NCI-H1105 (cell line): ENCODE data around the gene ZNF821.
"Not testable (repeated sequence)": the region's sequence is repeated elsewhere in the genome, so short reads cannot be mapped to it uniquely, and the experiment has no call there.

Experiments used
- DNase-seq: peaks from one replicate; lab custom pipeline; 2025; lab: John Stamatoyannopoulos, UW

Gene ZNF821, protein sequence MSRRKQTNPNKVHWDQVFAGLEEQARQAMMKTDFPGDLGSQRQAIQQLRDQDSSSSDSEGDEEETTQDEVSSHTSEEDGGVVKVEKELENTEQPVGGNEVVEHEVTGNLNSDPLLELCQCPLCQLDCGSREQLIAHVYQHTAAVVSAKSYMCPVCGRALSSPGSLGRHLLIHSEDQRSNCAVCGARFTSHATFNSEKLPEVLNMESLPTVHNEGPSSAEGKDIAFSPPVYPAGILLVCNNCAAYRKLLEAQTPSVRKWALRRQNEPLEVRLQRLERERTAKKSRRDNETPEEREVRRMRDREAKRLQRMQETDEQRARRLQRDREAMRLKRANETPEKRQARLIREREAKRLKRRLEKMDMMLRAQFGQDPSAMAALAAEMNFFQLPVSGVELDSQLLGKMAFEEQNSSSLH

DNA sequence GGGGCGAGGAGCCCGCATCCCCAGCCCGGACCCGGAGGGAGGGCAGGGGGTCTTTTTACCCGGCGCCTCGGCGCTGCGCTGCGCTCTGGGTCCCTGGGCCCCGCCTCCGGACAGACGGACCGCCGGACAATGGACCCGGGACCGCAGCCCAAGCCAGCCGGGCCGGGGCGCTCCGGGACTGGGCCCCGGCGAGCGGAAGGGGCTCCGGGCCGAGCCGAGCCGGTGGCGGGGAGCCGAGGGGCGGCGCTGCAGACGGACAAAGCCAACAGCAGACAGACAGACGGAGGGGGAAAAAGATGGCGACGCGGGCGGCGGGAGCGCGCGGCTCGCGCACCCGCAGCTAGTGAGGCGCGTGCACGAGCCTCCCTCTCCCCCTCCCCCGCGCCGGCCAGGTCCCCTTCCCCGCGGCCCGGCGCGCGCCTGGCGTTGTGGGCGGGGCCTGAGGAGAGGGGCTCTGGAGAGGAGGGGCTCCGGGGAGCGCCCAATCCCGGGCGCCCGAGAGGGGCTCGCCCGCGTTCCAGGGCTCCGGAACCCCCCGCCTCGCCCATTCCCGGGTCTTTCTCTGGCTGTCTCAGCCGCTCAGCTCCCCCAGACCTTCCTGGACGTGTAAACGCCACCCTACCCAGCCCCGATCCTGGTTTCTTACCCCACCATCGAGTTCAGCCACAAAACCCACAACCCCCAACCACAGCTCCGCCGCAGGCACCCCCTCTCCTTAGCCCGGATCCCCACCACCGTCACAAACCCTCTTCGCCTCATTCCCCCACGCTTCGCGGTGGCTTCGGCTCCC, at the start of gene ZNF821:
Gene ZNF821 (minus strand): TSS at position 334 of the 790 bp plus-strand sequence. CDS start 4,236 bp downstream, outside the sequence.
- peak; percentile 75 for DNase-seq

DNA sequence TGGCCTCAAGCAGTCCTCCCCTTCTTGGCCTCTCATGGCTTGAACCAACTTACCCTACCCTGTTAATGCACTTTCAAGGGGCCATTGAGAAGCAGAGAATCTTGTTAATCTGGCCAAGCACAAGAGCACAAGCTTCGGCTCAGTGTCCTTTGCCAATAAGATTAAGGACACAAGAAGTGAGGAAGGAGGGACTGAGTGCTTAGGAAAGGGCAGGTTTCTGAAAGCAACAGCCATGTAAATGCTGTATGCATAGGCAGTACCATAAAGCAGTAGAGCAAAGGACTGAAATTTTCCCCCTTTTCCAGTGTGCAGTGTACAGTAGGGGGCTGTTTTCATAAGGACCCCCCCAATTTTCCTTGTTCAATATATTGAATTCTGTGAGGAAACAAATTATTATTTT, 49.0 kb upstream of the ZNF821 start:
- DNase-seq, result no peak

DNA sequence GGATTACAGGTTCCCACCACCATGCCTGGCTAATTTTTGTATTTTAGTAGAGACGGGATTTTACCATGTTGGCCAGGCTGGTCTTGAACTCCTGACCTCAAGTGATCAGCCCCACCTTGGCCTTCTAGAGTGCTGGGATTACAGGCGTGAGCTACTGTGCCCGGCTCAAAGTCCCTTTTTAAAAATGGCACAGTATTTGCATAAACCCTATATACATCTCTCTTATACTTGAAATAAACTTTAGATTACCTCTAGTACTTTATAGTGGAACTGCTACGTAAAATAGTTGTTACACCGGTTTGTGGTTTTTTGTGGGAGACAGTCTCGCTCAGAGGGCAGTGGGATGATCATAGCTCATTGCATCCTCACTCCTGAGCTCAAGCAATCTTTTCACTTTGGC, 47.6 kb upstream of the ZNF821 start:
- no peak for DNase-seq

DNA sequence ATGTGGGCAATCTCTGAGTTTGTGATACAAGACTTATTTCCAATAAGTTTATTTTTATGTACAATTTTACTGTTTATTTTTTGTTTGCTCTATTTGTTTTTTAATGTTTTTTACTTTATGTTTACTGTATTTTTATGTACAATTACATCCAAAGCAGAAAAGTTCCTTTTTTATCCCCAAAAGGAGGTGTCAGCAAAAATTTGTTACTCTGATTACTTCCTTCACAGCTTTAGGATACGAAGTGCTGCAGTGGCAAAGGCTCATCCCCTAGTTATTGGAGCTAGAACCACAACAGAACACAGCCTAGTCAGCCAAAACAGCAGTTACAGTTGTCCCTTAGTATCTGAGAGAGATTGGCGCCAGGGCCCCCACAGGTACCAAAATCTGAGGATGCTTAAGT, 47.0 kb upstream of the ZNF821 start:
- no peak for DNase-seq

DNA sequence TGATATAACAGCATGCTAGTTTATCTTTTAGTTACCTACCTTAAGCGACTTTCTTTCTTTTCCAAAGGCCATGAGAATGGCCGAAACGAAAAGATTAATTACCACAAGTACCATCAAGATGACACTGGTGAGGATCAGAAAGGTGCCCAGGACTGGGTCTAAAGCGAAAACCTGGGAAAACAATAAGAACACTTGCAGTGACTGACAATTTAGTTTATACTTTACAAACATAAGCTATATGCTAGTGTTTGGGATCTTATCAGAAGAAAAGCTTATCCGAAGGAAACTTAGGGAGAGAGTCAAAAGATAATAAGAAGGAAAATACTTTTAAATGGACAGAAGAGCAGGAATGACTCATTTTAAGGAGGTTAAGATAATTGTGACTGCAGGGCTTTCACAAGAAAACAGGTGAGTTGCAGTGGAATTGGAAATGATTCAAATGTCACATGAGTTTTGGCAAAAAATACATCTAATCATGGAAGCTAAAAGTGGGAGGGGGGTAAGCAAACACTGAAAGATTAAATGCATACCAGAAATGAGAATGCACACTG, 46.1 kb upstream of the ZNF821 start:
- no peak for DNase-seq

DNA sequence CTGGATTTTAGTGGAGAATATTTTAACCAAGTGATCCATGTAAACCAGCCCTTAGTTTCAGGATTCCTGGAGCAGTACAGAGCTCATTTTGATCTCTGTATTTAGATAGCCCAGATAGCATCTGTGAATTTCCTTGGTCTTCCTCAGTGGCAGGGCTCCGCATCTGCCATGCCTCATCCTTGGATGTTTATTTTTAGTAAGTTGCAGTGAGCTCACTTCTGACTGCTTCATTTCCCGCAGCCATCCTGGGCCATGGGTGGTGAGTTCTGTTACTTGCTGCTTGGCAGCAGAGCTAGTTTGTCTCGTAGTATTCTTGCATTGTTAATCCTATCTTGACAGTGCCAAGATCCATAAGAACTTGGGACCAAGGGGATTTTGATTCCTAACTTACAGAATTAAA, 45.1 kb upstream of the ZNF821 start:
- DNase-seq, result no peak

DNA sequence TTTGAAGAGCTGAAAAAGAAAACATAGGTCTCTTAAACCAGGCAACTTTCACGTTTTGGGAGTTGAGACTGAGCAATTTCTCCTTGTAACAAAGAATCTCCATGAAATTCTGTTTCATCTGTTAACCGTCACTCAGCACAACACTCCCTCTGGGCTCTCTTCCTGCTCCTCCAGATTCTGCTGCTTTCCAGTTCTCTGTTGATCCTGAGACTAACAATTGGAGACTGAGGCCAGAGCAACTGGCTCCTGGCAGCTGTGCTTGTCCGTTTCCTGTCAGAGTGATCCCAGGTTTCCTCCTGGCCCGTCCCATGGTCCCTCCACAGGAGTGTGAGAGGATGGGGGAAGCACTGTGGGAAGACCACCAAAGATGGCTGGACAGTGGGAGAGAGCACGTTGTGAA, 43.8 kb upstream of the ZNF821 start:
- no peak for DNase-seq

DNA sequence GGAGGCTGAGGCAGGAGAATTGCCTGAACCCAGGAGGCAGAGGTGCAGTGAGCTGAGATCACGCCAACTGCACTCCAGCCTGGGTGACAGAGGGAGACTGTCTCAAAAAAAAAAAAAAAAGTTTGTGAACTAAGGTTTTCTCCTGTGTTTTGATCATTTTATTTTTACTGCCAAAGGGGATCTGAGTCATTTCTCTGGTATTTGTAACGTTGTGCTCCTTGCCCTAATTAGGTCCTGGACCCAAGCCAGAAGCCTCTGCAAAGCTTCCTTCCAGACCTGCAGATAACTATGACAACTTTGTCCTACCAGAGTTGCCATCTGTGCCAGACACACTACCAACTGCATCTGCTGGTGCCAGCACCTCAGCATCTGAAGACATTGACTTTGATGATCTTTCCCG, 43.4 kb upstream of the ZNF821 start:
- DNase-seq, result no peak

DNA sequence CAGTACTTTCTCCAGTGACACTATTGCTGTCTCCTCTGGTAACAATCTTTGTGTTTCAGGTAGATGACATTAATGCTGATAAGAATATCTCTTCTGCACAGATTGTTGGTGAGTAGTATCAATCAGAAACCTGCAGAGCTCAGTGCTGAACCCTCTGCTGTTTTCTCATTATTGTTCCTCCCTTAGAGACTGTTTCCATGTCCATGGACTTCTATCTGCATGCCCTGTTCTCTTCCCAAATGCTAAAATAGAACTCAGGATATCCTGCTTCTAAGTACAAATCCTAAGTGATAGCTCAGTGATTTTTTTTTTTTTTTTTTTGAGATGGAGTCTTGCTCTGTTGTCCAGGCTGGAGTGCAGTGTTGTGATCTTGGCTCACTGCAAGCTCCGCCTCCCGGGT, 40.7 kb upstream of the ZNF821 start:
- DNase-seq, result no peak

DNA sequence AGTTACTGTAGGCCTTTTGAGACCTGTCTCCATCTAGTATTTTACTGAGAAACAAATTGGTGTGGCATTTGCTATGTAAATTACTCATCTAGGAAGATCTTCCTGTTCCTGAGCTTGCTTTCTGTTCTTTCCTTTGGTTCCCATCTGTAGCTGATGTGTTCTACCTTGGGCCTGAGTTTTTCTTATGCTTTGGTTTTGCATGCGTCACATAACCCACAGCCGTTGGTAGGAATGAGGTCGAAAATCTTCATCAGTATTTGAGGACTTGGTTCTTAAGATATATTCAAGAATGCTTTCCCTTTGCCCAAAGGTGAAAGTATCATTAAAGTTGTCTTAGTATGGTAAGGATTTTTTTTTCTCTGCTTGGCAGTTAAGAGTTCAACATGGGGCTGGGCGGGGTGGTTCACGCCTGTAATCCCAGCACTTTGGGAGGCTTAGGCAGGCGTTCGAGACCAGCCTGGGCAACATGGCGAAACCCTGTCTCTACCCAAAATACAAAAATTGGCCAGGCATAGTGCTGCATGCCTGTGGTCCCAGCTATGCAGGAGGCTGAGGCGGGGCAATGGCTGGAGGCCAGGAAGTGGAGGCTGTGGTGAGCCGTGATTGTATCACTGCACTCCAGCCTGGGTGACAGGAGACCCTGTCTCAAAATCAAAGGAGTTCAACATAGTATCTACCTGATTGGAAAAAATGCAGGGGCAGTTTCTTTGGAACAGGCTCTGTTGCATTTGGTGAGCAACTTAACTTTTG, 40.1 kb upstream of the ZNF821 start:
- no peak for DNase-seq

DNA sequence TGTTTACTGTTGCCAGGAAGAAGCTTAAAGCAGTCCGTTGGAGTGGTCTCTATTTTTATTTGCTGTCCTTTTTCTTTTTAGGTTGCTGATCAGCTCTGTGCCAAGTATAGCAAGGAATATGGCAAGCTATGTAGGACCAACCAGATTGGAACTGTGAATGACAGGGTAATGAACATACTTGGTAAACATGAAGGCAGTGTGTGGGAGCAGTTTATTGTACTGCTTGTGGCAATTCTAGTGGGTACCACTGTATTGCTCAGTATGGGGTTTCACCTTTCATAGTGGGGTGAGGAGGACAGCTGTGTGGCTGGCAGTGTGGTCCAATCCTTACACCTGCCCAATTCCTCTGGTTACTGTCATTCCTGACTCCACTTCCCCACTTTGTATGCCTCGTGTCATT, 36.7 kb upstream of the ZNF821 start:
- no peak for DNase-seq

DNA sequence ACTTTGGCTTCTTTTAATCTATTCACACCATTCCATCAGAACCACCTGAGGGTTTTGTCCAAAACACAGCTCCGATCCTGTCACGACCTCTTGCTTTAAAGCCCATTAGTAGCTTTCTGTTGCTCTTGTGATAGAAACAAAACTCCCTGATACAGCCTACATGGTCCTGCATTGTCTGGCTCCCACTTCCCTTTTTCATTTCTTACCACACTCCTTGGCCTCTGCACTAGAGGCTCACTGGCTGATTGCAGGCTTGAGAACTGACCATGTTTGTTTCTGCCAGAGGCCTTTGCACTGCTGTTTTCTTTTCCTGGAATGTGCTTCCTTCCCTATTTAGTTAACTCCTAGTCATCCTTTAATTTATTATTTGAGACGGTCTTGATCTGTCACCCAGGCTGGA, 35.1 kb upstream of the ZNF821 start:
- DNase-seq, result no peak

DNA sequence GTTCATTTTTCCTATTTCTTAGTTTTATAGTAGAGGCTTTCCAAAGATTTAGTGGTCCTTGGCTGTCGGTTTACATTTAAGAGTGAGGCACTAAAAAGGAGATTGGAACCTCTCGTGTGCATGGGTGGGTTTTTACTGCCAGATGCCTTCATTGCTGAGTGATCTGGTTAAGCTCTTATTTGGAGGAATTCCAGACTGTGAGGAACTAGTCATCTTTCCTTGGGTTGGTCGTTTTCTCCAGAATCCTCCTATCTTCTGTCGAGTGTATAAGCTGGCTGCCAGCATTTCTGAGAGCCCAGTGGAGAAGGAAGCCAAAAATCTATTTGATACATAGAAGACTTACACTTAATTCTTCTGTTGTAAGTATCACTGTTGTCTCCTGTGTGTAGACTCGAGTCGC, 33.9 kb upstream of the ZNF821 start:
- DNase-seq, result no peak

DNA sequence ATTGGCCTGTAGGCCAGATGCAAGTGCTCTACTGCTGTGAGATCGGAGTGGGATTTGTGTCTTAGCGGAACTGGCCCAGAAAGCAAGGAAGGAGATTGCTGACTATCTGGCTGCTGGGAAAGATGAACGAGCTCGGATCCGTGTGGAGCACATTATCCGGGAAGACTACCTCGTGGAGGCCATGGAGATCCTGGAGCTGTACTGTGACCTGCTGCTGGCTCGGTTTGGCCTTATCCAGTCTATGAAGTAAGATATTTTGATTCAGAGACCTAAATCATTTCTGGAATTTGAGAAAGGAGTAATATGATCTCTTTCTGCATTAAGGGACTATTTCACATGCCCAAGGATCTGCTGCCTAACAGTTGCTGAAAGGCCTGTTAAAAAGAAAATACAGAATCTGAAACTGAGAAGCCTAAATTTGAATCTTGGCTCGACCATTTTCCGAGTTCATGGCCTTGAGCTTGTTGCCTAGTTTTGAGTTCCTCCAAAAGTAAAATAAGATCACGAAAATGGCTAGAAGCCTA, 32.5 kb upstream of the ZNF821 start:
- no peak for DNase-seq

DNA sequence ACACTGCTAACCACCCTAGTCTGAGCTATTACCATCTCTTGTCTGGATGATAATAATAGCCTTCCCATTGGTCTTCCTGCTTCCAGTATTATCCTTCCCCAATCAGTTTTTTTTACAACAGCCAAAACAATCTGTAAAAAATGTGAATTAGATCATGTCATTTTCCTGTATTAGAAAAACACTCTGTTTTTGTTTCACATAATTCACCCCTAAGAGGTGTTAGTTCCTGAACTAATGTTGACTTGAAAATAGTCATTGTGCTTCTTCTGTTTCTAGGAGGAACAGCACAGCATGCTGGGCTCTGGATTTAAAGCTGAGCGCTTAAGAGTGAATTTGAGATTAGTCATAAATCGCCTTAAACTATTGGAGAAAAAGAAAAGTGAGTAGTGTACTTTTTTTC, 31.4 kb upstream of the ZNF821 start:
- no peak for DNase-seq

DNA sequence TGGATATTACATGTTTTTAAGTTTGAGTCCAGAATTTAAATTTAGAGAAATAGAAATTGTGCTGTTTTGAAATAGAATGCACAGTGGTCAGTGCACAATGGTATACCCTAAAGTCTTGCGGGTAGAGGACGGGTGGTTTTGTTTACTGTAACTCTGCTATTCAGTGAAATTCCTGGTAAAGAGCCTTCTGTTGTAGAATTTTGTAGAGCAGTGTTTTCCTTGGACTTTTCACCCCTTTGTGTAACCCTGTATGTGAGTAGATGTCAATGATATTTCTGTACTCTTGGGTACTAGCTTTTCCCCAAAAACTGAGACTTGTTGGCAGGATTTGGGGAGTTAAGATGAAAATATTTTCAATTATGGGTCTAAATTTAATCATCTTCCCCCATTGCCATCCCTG, 30.8 kb upstream of the ZNF821 start:
- DNase-seq, result no peak

DNA sequence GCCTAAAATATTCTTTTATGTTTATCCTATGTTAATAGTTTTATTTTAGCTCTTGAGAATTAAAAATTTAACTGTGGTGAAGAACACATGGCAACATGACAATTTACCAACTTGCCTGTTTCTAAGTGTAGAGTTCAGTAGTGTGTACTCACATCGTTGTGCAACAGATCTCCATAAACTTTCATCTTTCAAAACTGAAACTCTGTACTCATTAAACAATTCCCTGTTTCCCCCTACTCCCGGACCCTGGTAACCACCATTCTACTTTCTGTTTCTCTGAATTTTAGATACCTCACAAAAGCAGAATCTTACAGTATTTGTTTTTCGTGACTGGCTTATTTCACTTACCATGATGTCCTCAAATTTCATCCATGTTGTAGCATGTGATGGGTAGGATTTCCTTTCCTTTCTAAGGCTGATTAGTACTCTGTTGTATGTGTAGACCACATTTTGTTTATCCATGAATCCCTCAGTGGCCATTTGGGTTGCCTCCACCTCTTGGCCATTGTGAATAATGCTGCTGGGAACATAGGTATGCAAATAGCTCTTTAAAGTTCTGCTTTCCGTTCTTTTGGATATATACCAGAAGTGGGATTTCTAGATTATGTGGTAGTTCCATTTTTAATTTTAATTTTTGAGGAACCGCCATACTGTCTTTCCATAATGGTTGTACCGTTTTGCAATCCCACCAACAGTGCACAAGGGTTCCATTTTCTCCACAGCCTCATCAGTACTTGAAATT, 28.7 kb upstream of the ZNF821 start:
- DNase-seq, result no peak

DNA sequence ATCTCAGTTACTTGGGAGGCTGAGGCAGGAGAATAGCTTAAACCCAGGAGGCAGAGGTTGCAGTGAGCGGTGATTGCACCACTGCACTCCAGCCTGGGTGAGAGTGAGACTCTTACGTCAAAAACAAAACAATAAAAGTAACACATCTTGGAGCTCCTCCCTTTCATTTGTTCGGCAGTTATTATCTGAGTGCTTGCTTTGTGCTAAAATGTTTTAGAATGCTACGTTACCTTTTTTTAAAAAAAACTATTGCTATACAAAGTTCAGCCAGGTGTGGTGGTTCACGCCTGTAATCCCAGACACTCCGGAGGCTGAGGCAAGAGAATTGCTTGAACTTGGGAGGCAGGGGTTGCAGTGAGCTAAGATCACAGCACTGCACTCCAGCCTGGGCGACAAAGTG, 27.1 kb upstream of the ZNF821 start:
- DNase-seq, result no peak

DNA sequence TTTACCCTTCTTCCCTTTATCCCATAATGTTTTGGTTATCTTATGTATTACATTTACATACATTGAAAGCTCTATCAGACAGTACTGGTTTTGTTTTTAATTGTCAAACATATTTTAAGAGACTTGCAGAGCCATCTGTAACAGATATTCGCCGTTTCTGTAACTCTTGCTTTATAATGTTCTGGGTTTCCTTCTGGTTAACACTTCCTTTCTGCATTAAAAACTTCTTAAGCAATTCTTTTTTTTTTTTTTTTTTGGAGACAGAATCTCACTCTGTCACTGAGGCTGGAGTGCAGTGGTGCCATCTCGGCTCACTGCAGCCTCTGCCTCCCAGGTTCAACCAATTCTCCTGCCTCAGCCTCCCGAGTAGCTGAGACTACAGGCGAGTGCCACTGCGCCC, 21.8 kb upstream of the ZNF821 start:
- DNase-seq, result not testable (repeated sequence)

DNA sequence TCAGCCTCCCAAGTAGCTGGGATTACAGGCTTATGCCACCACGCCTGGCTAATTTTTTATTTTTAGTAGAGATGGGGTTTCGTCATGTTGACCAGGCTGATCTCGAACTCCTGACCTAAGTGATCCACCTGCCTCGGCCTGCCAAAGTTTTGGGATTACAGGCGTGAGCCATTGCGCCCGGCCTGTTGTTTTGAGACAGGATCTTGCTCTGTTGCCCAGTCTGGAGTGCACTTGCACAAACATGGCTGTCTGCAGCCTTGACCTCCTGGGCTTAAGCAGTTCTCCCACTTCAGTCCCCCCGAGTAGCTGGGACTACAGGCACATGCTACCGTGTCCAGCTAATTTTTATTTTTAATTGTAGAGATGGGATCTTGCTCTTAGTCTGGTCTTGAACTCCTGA, 20.3 kb upstream of the ZNF821 start:
- no peak for DNase-seq

DNA sequence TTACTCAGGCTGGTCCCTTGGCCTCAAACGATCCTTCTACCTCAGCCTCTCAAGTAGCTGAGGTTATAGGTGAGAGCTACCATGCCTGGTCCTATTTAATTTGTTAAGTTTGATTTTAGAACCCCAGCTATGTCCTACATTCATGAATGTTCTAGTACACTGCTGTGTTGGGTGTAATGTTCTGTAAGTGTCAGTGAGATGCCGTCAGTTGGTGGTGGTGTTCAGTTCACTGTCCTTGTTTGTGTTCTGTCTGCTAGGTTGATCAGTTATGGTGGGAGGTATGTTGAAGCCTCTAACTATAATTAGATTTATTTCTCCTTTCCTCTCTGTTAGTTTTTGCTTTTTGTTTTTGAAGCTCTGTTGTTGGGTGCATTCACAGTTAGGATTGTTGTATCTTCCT, 19.6 kb upstream of the ZNF821 start:
- DNase-seq, result no peak
